RWPE2 (cell line): ENCODE data around the gene CCDC93.
A peak's percentile ranks its signal among the peaks of the same experiment; 100 is the strongest.

Experiments
- ATAC-seq: fragments of 200-7000 bp; cut with Tn5 transposase; 3 replicates; pipeline ENCODE4 v1.9.1; 2021; ENCODE audit warnings: low read depth
- DNase-seq: peaks from one replicate; pipeline ENCODE4 v3.0.0-alpha.2; 2020; ENCODE audit warnings: low spot score
- H3K27ac ChIP-seq: fragments of 450-650 bp; 2 replicates; pipeline ENCODE4 v1.5.1; 2017; ENCODE audit warnings: mild to moderate bottlenecking; ENCODE audit not compliant: poor library complexity, severe bottlenecking
- H3K27me3 ChIP-seq: fragments of 250-450 bp; sonication (Bioruptor Pico); 2 replicates; pipeline ENCODE4 v1.5.1; 2021; ENCODE audit warnings: mild to moderate bottlenecking, moderate library complexity; ENCODE audit not compliant: insufficient read depth, poor library complexity, severe bottlenecking
- H3K36me3 ChIP-seq: fragments of 250-450 bp; sonication (Bioruptor Pico); 2 replicates; pipeline ENCODE4 v1.5.1; 2020; ENCODE audit warnings: low read depth, mild to moderate bottlenecking, moderate library complexity
- H3K4me1 ChIP-seq: fragments of 250-450 bp; sonication (Bioruptor Pico); 2 replicates; pipeline ENCODE4 v1.5.1; 2021; ENCODE audit warnings: mild to moderate bottlenecking, moderate library complexity; ENCODE audit not compliant: insufficient read depth, poor library complexity, severe bottlenecking
- H3K4me3 ChIP-seq: fragments of 250-450 bp; sonication (Bioruptor Pico); 2 replicates; pipeline ENCODE4 v1.5.1; 2021; ENCODE audit warnings: mild to moderate bottlenecking, moderate library complexity; ENCODE audit not compliant: severe bottlenecking
- H3K9me3 ChIP-seq: fragments of 250-450 bp; sonication (Bioruptor Pico); 2 replicates; pipeline ENCODE4 v1.5.1; 2021; ENCODE audit warnings: mild to moderate bottlenecking, moderate library complexity; ENCODE audit not compliant: severe bottlenecking
- CTCF ChIP-seq: fragments of 450-650 bp; IDR thresholded peaks from one replicate; pipeline ENCODE4 v1.5.1; 2017; ENCODE audit warnings: mild to moderate bottlenecking, moderate library complexity; ENCODE audit not compliant: poor library complexity, severe bottlenecking

CCDC93 gene

GRCh38 chr2:118046634-118047210 lies 32.9 kb upstream of the CCDC93 start:
- Histone ChIP-seq H3K36me3 (no peaks in the 10 kb centered on the region), H3K27ac (peak overlapping the region; percentile 1), H3K27me3 (no peaks in the 10 kb centered on the region), H3K9me3 (no peaks in the 10 kb centered on the region), H3K4me3 (no peak overlapping the region), H3K4me1 (peaks cover 24% of the 10 kb centered on the region)
- no peak for DNase-seq
- TF ChIP-seq CTCF: peak; percentile 83
- 0 out of 3 replicates have a peak, but pooled peaks have one; percentile 35 for ATAC-seq

- TF ChIP-seq CTCF: no peak
- no peaks in the 10 kb centered on the region for H3K9me3 ChIP-seq
Measured at GRCh38 chr2:118045286-118045685, 31.4 kb upstream of the CCDC93 start.

GRCh38 chr2:118044854-118045253 lies 31.0 kb upstream of the CCDC93 start:
- no peak for ATAC-seq
- no peaks in the 10 kb centered on the region for H3K9me3 ChIP-seq
- no peak for TF ChIP-seq CTCF
- no peak overlapping the region for H3K4me3 ChIP-seq
- H3K36me3 ChIP-seq: no peaks in the 10 kb centered on the region
- peaks cover 15% of the 10 kb centered on the region for H3K4me1 ChIP-seq
- H3K27ac ChIP-seq: no peak overlapping the region
- no peak for DNase-seq
- H3K27me3 ChIP-seq: no peaks in the 10 kb centered on the region

More at GRCh38 chr2:118045286-118045685, 31.4 kb upstream of the CCDC93 start:
- no peaks in the 10 kb centered on the region for H3K36me3 ChIP-seq
- ATAC-seq: no peak
- peaks cover 19% of the 10 kb centered on the region for H3K4me1 ChIP-seq
- no peak for DNase-seq
- no peak overlapping the region for H3K27ac ChIP-seq
- no peaks in the 10 kb centered on the region for H3K27me3 ChIP-seq
- no peak overlapping the region for H3K4me3 ChIP-seq

GRCh38 chr2:118044103-118044716 lies 30.3 kb upstream of the CCDC93 start:
- TF ChIP-seq CTCF: no peak
- Histone ChIP-seq H3K27ac (no peak overlapping the region), H3K27me3 (no peaks in the 10 kb centered on the region), H3K36me3 (no peaks in the 10 kb centered on the region), H3K9me3 (no peaks in the 10 kb centered on the region), H3K4me1 (peaks cover 12% of the 10 kb centered on the region), H3K4me3 (no peak overlapping the region)
- ATAC-seq (no peak), DNase-seq (no peak)

- no peak for TF ChIP-seq CTCF
- H3K4me3 ChIP-seq: no peak overlapping the region
- peaks cover 6% of the 10 kb centered on the region for H3K27me3 ChIP-seq
- no peaks in the 10 kb centered on the region for H3K9me3 ChIP-seq
- ATAC-seq (no peak), DNase-seq (no peak)
- H3K36me3 ChIP-seq: no peaks in the 10 kb centered on the region
- H3K4me1 ChIP-seq: no peaks in the 10 kb centered on the region
- H3K27ac ChIP-seq: no peak overlapping the region
Measured at GRCh38 chr2:118040891-118041290, 27.0 kb upstream of the CCDC93 start.
